Measurements from ENCODE around the gene ADAMTS5. TPM values are rescaled to one million over a fixed set of nuclear protein-coding genes. Genes with fewer than 3 reads are reported as not detected.

The ADAMTS5 gene
- total and polyA plus RNA-seq, 2 of the 8 experiments (the other 6 are each of a cell fraction or from before 2014, with no cell fraction given): 0.20 to 1.1 TPM

DNA sequence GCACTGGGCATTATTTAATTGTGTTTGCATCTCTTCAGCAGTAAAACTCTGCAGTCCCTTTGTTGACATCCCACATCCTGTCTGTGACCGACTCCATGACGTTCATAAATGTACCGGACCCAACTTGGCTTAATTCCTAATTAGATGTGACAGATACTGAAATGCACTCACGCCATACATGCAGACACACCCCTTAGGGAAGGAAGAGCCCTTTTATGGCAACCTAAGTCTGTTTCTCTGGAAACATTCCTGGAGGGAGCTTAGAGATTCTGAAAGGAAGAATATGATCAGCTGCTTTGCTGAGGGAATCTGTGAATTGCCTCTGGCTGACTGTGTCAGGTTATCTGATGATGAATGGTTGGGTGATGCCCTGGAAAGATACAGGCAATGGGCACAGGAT, 33.4 kb downstream of the ADAMTS5 start:
- Histone ChIP-seq H2BK15ac (ENCODE audit: low read length) (no peak overlapping the region), H3K36me3 (ENCODE audit: control insufficient read depth in 2 of 4, insufficient read depth in 4 of 4, low read length in 3 of 4) (no peaks in the 10 kb centered on the region), H3K4me2 (ENCODE audit: insufficient read depth in 1 of 2, low read depth in 2 of 2, low read length in 2 of 2) (no peak overlapping the region), H2BK20ac (ENCODE audit: low read length) (no peak overlapping the region), H4K8ac (ENCODE audit: extremely low read depth, insufficient read depth, low read length) (no peak overlapping the region), H3K14ac (ENCODE audit: insufficient read length) (no peak overlapping the region), H2AK5ac (ENCODE audit: low read depth, low read length) (no peak overlapping the region), H4K5ac (ENCODE audit: insufficient read length, low read depth, low read length) (no peak overlapping the region), H3K18ac (ENCODE audit: extremely low read depth, low read length) (no peak overlapping the region), H3K56ac (replicated peaks; ENCODE audit: insufficient read length, low read depth, low read length) (no peak overlapping the region), H3K79me2 (ENCODE audit: control insufficient read depth in 1 of 2, insufficient read depth in 2 of 2, low read length in 2 of 2) (no peaks in the 10 kb centered on the region), H3K4ac (replicated peaks; ENCODE audit: insufficient read length, low read depth, low read length) (no peak overlapping the region), H3K9ac (replicated peaks in 1 of 4; ENCODE audit: extremely low read depth in 1 of 4, low read depth in 3 of 4, low read length in 3 of 4) (no peak overlapping the region), H2BK120ac (replicated peaks; ENCODE audit: low read depth, low read length) (no peak overlapping the region), H4K91ac (replicated peaks; ENCODE audit: insufficient read length, low read length) (no peak overlapping the region), H3K4me3 (ENCODE audit: extremely low read depth in 1 of 4, insufficient read depth in 2 of 4, low read depth in 3 of 4, low read length in 4 of 4) (no peak overlapping the region), H2BK12ac (ENCODE audit: low read depth, low read length) (no peak overlapping the region), H3K9me3 (ENCODE audit: insufficient read depth in 2 of 2, low read depth in 1 of 2, low read length in 1 of 2) (no peaks in the 10 kb centered on the region), H2AFZ (ENCODE audit: low read length) (no peak overlapping the region), H3K27me3 (replicated peaks in 1 of 4; ENCODE audit: control insufficient read depth in 3 of 4, extremely low read depth in 1 of 4, insufficient read depth in 3 of 4, low read length in 3 of 4) (no peaks in the 10 kb centered on the region), H3K23me2 (ENCODE audit: low read depth, low read length) (no peaks in the 10 kb centered on the region), H3K79me1 (ENCODE audit: low read depth, low read length) (no peaks in the 10 kb centered on the region), H3K23ac (ENCODE audit: insufficient read length) (no peak overlapping the region), H3K27ac (ENCODE audit: low read depth, low read length) (no peak overlapping the region), H4K20me1 (replicated peaks in 1 of 2; ENCODE audit: control insufficient read depth in 1 of 2, insufficient read depth in 2 of 2, low read length in 2 of 2) (no peaks in the 10 kb centered on the region), H3K4me1 (replicated peaks in 1 of 4; ENCODE audit: control insufficient read depth in 3 of 4, insufficient read depth in 4 of 4, low read length in 3 of 4) (no peaks in the 10 kb centered on the region), H2BK5ac (ENCODE audit: low read depth, low read length) (no peak overlapping the region)
- ChIA-PET CTCF (ENCODE audit: partially characterized antibody) (interaction anchor here (1.0 to 1.6 kb wide), 3 partner anchors 10 to 52 kb away, joined by 3 to 6 read pairs (median 3); no protein-coding TSS in a partner anchor), POLR2A (ENCODE audit: partially characterized antibody) (no interaction called here)
- FAIRE-seq (no peak), DNase-seq (ENCODE audit: low read depth in 1 of 2, low spot score in 2 of 2) (no peak)
- WGBS, 2 experiments (ENCODE audit: extremely low coverage in 1 of 2, insufficient coverage in 1 of 2, insufficient read length in 1 of 2, insufficient replicate concordance in 2 of 2, low coverage in 1 of 2, low lambda C conversion rate in 2 of 2, missing lambda C conversion rate in 1 of 2): 95% methylated on average over 4 of the region's 4 CpGs; no CpG with 5 or more reads in 1 of the 2 experiments
- TF ChIP-seq FOSL1 (IDR thresholded peaks at IDR 0.05; ENCODE audit: insufficient read depth, low read depth, low read length): no peak
- no peak for TF ChIP-seq RBBP5 (IDR thresholded peaks at IDR 0.05; ENCODE audit: borderline replicate concordance, low read depth, low read length)
- no peak for TF ChIP-seq TBP (IDR thresholded peaks at IDR 0.05; ENCODE audit: low read depth, low read length)
- no peak for TF ChIP-seq EZH2 (IDR thresholded peaks at IDR 0.05; ENCODE audit: low read depth, low read length, severe bottlenecking)
- TF ChIP-seq RAD21 (IDR thresholded peaks at IDR 0.05 in 1 of 2, conservative IDR thresholded peaks at IDR 0.05 in 1 of 2; ENCODE audit: low read depth in 2 of 2, low read length in 2 of 2): no peak
- no peak for TF ChIP-seq RXRA (IDR thresholded peaks at IDR 0.05; ENCODE audit: insufficient read depth, low read depth, low read length)
- no peak for TF ChIP-seq CEBPB (IDR thresholded peaks at IDR 0.05; ENCODE audit: low read depth, low read length)
- no peak for TF ChIP-seq TEAD4 (IDR thresholded peaks at IDR 0.05; ENCODE audit: low read depth, low read length)
- TF ChIP-seq, protein P1, sequence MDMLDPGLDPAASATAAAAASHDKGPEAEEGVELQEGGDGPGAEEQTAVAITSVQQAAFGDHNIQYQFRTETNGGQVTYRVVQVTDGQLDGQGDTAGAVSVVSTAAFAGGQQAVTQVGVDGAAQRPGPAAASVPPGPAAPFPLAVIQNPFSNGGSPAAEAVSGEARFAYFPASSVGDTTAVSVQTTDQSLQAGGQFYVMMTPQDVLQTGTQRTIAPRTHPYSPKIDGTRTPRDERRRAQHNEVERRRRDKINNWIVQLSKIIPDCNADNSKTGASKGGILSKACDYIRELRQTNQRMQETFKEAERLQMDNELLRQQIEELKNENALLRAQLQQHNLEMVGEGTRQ (IDR thresholded peaks at IDR 0.05; ENCODE audit: low read length): no peak
- no peak for TF ChIP-seq CREB1 (IDR thresholded peaks at IDR 0.05)
- TF ChIP-seq BACH1 (IDR thresholded peaks at IDR 0.05; ENCODE audit: low read length): no peak
- no peak for TF ChIP-seq RFX5 (IDR thresholded peaks at IDR 0.05; ENCODE audit: borderline replicate concordance, low read depth, low read length)
- TF ChIP-seq SP1 (IDR thresholded peaks at IDR 0.05; ENCODE audit: low read depth, low read length): no peak
- TF ChIP-seq YY1 (IDR thresholded peaks at IDR 0.05; ENCODE audit: low read depth, low read length): no peak

Measured in H1 (cell line).